HT1080 (cell line): ENCODE measurements around the gene PPP2R5A. TPM values are rescaled to one million over a fixed set of nuclear protein-coding genes. Genes with fewer than 3 reads are reported as not detected.
"Not testable (repeated sequence)": the region's sequence is repeated elsewhere in the genome, so short reads cannot be mapped to it uniquely, and the experiment has no call there.

ENCODE experiments used
- DNase-seq: peaks from one replicate; pipeline ENCODE4 v3.0.0-alpha.2; 2015; ENCODE audit warnings: low read depth
- total RNA-seq: library from RNA; depleted of rRNA; stranded (reverse); fragments of >200 nt; shearing (Covaris generic); gene quantifications from 2 replicates; pipeline ENCODE4 v1.2.3, GENCODE V29; 2014

The PPP2R5A gene
- total RNA-seq, 1 experiment from 2014 or later, result 11.3 TPM

DNA sequence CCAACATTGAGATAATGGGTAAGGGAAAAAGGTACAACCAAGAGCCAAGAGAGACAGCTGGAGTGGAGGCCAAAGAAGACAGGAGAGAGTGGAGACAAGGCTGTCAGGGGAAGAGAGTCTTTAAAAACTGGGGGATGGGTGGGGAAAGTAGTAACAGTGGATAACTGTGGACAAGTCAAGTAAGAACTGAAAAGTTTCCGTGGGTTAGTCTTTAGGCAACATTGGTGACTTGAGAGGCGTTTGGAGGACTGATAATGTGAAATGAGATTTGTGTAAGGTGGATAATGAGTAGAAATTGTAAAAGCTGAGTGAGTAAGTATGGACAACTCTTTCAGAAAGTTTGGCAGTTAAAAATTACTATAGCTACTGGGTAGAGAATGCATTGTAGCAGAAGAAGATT is 10.4 kb downstream of the PPP2R5A start:
- no peak for DNase-seq

DNA sequence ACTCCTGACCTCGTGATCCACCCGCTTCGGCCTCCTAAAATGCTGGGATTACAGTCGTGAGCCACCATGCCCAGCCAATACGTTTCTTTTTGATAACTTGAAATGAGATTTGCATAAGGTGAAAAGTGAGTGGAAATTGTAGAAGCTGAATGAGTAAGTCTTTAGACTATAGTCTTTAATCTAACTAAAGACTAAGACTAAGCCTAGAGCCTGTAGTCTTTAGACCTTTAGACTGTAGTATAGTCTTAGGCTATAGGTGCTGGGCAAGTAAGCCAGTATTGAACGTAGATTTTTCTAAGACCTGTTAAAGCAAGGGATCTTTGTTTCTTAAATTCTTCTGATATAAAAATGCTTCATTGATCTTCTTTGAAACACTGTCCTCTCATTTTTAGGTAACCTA is 12.1 kb downstream of the PPP2R5A start:
- no peak for DNase-seq

DNA sequence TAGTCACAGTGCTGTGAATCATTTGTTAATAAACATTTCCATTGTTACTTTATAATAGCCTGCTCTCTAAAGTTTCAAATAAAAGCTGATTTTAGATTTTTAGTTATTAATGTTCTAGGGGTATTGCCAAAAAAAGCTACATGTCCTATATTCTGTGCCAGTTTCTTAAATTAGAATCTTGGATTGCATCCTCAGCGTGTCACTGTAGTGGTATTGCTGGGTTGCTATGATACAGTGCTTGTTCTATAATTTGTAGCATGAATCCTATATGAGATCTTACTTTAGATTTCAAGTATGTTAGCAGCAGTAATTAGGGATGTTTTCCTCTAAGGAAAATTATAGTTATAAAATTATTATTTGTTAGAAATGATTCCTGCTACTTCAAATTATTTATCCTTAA is 16.4 kb downstream of the PPP2R5A start:
- no peak for DNase-seq

DNA sequence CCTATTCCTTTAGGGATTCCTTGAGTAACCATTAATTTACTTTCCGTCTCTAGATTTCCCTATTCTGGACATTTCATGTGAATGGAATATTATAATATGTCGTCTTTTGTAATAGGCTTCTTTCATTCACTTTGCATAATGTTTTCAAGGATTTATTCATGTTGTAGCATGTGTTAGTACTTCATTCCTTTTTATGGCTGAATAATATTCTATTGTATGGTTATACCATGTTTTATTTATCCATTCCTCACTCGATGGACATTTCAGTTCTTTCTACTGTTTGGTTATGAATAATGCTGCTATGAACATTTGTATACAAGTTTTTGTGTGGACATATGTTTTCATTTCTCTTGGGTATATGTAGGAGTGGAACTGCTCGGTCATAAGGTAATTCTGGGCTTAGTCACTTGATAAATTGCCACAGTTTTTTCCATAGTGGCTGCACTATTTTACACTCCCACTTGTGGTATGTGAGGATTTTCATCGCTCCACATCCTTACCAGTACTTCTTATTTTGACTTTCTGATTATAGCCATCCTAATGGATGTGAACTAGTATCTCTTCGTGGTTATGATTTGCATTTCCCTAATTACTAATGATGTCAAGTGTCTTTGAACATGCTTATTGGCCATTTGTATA is 17.7 kb downstream of the PPP2R5A start:
- DNase-seq, result no peak

DNA sequence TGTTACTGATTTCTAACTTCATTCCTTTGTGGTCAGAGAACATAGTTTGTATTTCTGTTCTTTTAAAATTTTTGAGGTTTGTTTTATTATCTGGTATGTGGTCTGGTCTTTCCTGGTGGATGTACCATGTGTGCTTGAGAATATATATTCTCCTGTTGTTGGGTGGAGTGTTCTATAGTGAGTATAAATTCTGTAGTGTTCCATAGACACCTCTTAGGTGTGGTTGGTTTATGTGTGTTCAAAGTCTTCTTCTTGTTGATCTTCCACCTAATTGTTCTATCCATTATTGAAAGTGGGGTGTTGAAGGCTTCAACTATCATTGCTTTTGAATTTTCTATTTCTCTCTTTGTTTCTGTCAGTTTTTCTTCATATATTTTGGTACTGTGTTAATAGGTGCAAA is 20.1 kb downstream of the PPP2R5A start:
- no peak for DNase-seq

DNA sequence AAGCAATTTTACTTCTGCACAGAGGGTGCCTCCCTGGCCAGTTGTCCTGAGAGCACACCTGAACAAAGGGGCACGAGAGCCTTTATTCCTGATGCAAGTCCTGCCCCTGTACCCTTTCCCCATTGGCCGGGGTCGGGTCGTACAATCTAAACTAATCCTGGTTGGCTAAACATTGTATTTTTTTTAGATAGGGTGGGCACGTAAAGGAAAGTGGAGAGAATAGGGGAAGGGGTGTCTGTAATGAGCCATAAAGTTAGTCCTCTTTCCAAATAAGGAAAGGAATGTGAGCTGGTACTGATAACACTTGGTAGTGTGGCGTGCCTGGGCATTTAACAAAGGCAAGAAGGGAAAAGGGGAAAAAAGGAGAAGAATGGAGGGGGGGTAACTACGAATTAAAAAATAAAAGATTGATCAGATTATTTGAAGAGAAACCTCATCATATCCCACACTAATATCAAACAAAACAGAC is 20.8 kb downstream of the PPP2R5A start:
- not testable (repeated sequence) for DNase-seq

DNA sequence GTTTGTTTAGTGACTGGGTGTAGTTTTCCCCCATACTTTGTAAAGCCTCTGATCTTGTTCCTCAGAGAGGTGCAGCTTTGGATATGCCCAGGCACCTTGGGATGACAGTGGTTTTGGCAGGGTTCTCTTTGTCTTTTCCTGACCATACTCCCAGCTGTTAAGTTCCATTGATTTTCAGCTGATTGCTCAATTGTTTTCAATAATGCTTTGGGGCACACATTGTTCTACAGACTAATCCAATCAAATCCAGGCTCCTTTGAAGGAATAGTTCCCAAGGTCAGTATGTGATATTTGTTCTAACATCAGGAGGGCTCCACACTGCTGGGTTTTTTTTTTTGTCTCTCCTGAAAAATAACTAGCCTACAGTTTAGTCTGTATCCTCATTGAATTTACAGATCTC is 24.8 kb downstream of the PPP2R5A start:
- DNase-seq, result no peak

DNA sequence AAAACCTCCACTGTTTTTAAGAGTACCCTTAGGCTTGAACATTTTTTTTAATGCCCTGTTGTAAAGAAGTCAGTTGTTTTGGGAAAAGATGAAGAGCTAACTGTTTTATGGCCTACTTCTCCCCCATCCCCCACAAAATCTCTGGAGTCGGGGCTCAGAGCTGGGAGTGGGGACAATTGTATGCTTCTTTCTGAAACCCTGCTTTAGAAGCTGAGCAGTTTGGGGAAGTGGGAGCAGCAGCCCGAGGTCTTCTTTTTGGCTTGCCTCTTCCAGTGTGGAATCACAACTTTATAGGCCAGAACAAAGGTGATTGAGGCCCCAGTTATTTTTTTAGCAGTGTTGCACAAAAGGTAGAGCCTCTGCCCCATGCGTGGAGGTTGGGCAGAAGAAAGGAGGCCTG is 25.2 kb downstream of the PPP2R5A start:
- DNase-seq, result no peak

DNA sequence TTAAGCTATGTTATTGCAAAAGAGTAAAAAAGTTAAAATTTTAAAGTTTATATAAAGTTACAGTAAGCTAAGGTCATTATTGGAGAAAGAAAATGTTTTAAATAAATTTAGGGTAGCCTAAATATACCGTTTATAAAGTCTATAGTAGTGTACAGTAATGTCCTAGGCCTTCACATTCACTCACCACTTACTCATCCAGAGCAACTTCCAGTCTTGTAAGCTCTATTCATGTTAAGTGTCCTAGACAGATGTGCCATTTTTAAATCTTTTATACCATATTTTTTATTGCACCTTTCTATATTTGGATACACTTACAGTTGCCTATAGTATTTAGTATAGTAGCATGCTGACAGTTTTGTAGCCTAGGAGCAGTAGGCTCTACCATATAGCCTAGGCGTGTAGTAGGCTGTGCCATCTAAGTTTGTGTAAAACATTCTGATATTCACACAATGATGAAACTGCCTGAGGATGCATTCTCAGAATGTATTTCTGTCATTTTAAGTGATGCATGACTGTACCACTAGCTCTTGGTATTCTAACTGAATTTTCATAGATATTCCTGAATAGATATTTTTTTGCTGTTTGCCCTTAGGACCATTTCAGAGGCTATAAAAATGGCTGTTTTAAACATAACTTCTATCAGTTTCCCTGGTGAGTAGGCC is 26.8 kb downstream of the PPP2R5A start:
- DNase-seq, result no peak

DNA sequence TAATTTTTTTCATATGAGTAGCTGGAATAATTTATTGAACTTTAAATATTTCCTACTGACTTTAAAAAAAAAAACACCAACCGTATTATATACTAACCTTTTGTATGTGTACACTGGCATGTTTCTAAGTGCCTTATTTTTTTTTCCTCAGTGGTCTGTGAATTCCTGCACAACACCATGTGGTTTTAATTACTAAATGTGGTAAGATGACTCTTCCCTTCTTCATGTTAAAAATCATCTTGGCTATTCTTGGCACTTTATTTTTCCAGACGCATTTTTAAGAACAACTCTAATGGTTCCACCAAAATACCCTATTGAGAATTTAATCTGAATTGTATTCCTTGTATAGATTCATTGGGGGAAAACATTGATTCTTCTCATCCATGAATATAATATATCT is 28.4 kb downstream of the PPP2R5A start:
- DNase-seq, result no peak

DNA sequence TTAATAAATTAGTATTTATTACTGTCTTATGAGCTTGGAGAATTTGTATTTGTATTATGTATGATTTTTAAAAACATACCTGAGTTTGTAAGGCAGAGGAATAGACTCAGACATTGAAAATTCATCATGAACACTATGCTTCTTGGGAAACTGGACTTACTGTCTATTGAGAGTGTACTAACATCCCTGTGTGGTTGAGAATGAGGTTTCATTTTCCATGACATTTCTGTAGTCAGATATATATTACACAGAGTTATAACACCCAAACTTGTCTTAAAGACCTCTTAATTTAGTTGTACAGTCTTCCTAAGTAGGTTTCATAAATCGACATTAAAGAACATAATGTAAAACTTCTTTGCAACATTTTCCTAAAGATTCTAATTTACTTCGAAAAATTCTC is 30.0 kb downstream of the PPP2R5A start:
- DNase-seq, result no peak

DNA sequence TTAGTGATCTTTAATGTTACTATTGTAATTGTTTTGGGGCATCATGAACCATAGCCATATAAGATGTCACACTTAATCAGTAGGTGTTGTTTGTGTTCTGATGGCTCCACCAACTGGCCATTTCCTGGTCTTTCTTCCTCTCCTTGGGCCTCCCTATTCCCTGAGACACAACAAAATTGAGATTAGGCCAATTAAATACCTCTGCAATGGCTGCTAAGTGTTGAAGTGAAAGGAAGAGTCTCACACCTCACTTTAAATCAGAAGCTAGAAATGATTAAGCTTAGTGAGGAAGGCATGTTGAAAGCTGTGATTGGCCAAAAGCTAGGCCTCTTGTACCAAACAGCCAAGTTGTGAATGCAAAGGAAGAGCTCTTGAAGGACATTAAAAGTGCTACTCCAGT is 30.7 kb downstream of the PPP2R5A start:
- DNase-seq, result peak; percentile 45

DNA sequence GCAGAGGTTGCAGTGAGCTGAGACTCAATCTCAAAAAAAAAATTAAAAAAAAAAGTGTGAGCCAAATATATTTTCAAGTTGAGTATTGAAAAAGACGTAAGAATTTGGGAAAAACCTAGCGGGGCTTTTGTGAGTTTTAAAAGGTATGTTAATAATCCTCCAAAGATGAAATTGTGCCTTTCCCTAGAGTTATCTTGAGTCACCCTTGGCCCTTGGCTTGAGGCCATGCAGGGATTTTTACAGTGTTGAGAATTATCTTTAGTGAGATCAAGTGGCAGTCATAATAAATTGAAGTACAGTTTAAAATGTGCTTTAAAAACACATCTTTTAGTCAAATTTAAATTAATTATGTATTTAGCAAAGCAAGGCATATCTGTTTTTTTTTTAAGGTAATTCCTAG is 32.7 kb downstream of the PPP2R5A start:
- DNase-seq, result no peak

DNA sequence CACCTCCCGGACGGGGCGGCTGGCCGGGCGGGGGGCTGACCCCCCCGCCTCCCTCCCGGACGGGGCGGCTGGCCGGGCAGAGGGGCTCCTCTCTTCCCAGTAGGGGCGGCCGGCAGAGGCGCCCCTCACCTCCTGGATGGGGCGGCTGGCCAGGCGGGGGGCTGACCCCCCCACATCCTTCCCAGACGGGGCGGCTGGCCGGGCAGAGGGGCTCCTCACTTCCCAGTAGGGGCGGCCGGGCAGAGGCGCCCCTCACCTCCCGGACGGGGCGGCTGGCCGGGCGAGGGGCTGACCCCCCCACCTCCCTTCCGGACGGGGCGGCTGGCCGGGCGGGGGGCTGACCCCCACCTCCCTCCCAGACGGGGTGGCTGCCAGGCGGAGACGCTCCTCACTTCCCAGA is 35.8 kb downstream of the PPP2R5A start:
- DNase-seq, result not testable (repeated sequence)

DNA sequence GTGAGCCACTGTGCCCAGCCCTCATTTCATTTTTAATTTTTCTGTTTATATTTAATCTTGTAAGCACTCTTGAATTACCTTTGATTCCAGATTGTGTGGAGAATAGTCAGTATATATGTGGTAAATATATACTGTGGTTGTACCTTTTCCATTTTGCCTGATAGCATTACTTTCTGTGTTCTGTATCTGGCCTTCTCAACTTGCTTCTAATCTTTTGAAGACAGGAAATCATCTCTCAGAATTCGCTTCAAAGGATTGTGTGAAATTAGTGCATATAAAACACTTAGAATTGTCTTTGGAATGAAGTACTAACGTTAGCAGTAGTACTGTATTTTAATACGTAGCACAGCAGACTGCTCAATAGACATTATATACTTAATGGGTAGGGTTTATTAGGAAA is 37.9 kb downstream of the PPP2R5A start:
- DNase-seq, result no peak

DNA sequence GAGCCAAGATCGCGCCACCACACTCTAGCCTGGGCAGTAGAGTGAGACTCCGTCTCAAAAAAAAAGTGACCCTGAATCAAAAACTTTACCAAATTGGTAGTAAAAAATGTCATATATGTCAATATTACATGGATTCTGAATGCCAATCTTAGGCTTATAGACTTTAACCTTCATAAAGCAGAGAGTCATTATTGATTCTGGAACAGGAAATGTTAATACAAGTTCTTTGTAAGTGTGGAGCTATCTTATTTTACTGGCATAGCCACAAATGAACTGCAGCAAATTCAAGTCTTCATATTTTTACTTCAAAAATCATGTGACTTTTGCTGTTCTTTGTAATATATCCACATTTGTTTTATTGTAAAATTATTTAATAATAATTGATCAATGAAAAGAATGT is 41.3 kb downstream of the PPP2R5A start:
- DNase-seq, result no peak

DNA sequence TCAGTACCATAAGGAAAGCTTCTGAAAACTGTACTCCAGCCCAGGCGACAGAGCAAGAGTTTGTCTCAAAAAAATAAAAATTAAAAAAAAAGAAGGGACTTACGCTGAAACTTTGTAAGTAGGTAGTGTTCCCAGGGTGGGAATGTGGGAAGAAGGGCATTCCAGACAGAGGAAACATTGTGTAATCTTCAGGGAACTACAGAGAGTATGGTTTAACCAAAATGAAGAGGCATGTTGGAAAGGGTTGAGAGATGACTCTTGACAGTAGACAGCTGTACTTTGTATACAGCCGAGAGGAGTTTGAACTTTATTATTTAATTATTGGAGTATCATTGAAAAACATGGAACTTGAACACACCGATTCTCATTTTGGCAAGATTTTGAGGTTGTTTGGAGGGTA is 43.0 kb downstream of the PPP2R5A start:
- no peak for DNase-seq

DNA sequence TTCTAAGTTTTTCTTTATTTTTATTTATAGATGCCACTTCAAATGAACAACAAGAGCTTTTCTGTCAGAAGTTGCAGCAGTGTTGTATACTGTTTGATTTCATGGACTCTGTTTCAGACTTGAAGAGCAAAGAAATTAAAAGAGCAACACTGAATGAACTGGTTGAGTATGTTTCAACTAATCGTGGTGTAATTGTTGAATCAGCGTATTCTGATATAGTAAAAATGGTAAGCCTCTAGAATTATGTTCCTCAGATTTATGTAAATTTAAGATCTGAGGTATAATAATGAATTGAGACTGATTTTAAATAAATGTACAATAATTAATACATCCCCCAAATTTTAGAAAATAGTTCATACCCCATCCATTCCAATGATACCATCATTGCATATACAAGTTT is 43.9 kb downstream of the PPP2R5A start:
- DNase-seq, result no peak

DNA sequence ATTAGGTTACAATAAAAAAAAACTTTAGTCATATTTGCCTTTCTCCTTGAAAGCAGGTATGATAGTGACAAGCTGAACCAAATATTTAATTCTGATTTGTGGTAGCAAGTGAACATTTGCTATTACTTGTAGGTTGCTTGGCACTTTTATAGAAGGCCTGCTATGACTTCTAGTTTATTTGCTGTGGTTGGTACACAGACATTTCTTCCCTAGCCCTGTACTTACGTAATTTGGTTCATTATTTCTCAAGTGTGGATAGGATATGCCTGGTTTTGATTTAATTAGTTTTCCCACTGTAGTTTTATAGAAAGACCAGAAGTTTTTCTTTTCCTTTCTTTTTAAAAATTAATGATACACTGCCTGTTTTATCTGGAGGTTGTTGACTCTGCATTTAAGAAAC is 55.9 kb downstream of the PPP2R5A start:
- no peak for DNase-seq

DNA sequence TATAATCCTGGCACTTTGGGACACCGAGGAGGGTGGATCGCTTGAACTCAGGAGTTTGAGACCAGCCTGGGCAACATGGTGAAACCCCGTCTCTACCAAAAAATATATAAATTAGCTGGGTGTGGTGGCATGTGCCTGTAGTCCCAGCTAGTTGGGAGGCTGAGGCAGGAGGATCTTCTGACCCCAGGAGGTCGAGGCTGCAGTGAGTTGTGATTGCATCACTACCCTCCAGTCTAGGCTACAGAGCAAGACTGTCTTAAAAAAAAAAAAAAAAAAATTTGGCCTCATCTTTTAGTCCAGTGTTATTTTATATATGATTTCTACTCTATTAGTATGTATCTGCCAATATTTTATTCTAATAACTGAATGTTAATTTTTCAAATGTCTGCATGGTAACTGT is 59.7 kb downstream of the PPP2R5A start:
- DNase-seq, result no peak

DNA sequence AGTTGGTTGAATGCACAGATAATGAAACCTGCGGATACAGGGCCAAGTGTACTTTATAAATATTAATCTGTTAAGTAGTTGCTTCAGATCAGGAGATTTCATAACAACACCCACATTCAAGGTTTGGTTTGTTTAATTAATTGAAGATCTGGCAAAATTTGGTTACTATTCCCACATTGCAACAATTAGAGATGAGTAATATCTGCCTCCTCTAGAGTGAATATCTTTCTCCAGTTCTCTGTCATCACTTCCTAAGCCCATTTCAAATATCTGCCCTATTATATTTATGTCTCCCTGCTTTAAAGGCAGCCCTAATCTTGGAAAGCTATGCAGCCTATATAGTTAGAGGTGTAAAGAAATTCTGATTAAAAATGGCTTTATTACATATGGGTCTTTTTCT is 61.4 kb downstream of the PPP2R5A start:
- no peak for DNase-seq

DNA sequence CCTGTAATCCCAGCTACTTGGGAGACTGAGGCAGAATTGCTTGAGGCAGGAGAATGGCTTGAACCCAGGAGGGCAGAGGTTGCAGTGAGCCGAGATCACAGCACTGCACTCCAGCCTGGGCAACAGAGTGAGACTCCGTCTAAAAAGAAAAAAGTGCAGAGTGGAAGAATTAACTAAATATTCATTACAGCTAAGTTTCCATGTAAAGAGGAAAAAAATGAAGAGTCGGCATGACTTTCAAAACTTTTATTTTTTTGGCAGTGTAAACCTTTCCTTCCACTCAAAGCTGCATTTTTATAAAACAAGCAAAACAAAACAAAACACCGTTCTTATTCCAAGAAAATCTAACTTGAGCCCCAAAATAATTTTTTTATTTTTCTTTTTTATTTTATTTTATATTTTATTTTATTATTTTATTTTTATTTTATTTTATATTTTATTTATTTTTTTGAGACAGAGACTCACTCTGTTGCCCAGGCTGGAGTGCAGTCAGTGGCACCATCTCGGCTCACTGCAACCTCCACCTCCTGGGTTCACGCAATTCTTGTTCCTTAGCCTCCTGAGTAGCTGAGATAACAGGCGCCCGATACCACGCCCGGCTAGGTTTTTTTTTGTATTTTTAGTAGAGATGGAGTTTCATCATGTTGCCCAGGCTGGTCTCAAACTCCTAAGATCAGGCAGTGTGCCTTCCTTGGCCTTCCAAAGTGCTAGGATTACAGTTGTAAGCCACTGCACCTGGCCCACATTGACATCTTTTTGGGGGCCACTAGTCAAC is 66.6 kb downstream of the PPP2R5A start:
- no peak for DNase-seq

DNA sequence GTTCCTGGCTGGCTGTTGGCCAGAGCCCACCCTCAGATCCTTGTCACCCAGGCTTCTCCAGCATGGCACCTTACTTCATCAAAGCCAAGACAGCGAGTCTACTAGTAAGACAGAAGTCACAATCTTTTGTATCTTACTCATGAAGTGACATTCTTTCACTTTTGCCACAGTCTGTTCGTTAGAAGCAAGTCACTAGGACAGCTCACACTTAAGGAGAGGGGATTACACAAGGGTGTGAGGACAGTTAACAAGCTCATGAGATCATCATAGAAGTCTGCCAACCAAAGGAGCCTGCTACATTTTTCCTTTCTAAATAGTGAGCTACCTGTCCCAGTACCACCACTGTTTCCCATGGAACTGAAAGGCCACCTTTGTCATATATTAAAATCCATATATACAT is 68.0 kb downstream of the PPP2R5A start:
- no peak for DNase-seq
